MM.1S (cell line): Measurements from ENCODE around the gene TMEM125.

Experiments used
- DNase-seq: peaks from one replicate; pipeline ENCODE4 v3.0.0-alpha.2; 2015
- H2AFZ ChIP-seq: fragments of 300-600 bp; sonication (generic); 2 replicates; pipeline ENCODE4 v1.6.0; 2016; ENCODE audit warnings: antibody characterized with exemption, low read length
- H3F3A ChIP-seq: fragments of 300-600 bp; sonication (generic); 2 replicates; pipeline ENCODE4 v1.6.1; 2016; ENCODE audit warnings: mild to moderate bottlenecking, antibody characterized with exemption, low read length, moderate library complexity, mixed read lengths; ENCODE audit not compliant: insufficient read depth
- H3K27ac ChIP-seq: fragments of 300-600 bp; sonication (generic); 2 replicates; pipeline ENCODE4 v1.5.1; 2016; ENCODE audit warnings: mild to moderate bottlenecking, low read length
- H3K27me3 ChIP-seq: fragments of 300-600 bp; sonication (generic); replicated peaks from 2 replicates; pipeline ENCODE4 v1.6.0; 2016; ENCODE audit warnings: low read length; ENCODE audit not compliant: insufficient read depth
- H3K36me3 ChIP-seq: fragments of 300-600 bp; sonication (generic); replicated peaks from 2 replicates; pipeline ENCODE4 v1.6.1; 2016; ENCODE audit warnings: mild to moderate bottlenecking, low read length, mixed read lengths; ENCODE audit not compliant: insufficient read depth
- H3K4me1 ChIP-seq: fragments of 300-600 bp; sonication (generic); 2 replicates; pipeline ENCODE4 v1.6.1; 2016; ENCODE audit warnings: low read length, mixed read lengths
- H3K4me2 ChIP-seq: fragments of 300-600 bp; sonication (generic); 2 replicates; pipeline ENCODE4 v1.6.0; 2016; ENCODE audit warnings: low read depth, low read length
- H3K4me3 ChIP-seq: fragments of 300-600 bp; sonication (generic); 2 replicates; pipeline ENCODE4 v1.5.1; 2016; ENCODE audit warnings: low read length, mixed read lengths
- H3K79me2 ChIP-seq: fragments of 300-600 bp; sonication (generic); 2 replicates; pipeline ENCODE4 v1.6.1; 2016; ENCODE audit warnings: mixed run types, low read length, mixed read lengths
- H3K9ac ChIP-seq: fragments of 300-600 bp; sonication (generic); 2 replicates; pipeline ENCODE4 v1.6.1; 2016; ENCODE audit warnings: low read length, mixed read lengths
- H3K9me2 ChIP-seq: fragments of 300-600 bp; sonication (generic); replicated peaks from 2 replicates; pipeline ENCODE4 v1.6.1; 2016; ENCODE audit warnings: mild to moderate bottlenecking, low read length, mixed read lengths; ENCODE audit not compliant: insufficient read depth
- H3K9me3 ChIP-seq: fragments of 300-600 bp; sonication (generic); replicated peaks from 2 replicates; pipeline ENCODE4 v1.6.1; 2016; ENCODE audit warnings: mild to moderate bottlenecking, low read length, mixed read lengths; ENCODE audit not compliant: insufficient read depth
- H4K20me1 ChIP-seq: fragments of 300-600 bp; sonication (generic); 2 replicates; pipeline ENCODE4 v1.6.1; 2016; ENCODE audit warnings: mild to moderate bottlenecking, low read length, moderate library complexity, mixed read lengths; ENCODE audit not compliant: insufficient read depth
- CTCF ChIP-seq: fragments of 300-600 bp; sonication (generic); IDR thresholded peaks from 2 replicates; pipeline ENCODE4 v1.5.1; 2016; ENCODE audit warnings: antibody characterized with exemption, low read length, mixed read lengths
- EZH2 ChIP-seq: fragments of 300-600 bp; sonication (generic); optimal IDR thresholded peaks from 2 replicates; pipeline ENCODE3; 2017; ENCODE audit warnings: low read depth, mild to moderate bottlenecking, antibody characterized with exemption, low read length, mixed read lengths
- EZH2phosphoT487 ChIP-seq: fragments of 300-600 bp; sonication (generic); IDR thresholded peaks from 2 replicates; pipeline ENCODE4 v1.6.1; 2018; ENCODE audit warnings: antibody characterized with exemption, low read length

TMEM125 gene

GRCh38 chr1:43258370-43258769 is 11.4 kb upstream of the TMEM125 start:
- TF ChIP-seq EZH2phosphoT487 (no peak), CTCF (no peak), EZH2 (no peak)
- H3K36me3 ChIP-seq = no peaks in the 10 kb centered on the region
- H3K4me3 ChIP-seq = no peak overlapping the region
- H3F3A ChIP-seq = no peaks in the 10 kb centered on the region
- no peak overlapping the region for H3K27ac ChIP-seq
- H3K27me3 ChIP-seq = no peaks in the 10 kb centered on the region
- H3K9me2 ChIP-seq = no peaks in the 10 kb centered on the region
- H2AFZ ChIP-seq = no peak overlapping the region
- no peak overlapping the region for H3K9ac ChIP-seq
- no peak overlapping the region for H3K4me2 ChIP-seq
- no peak for DNase-seq
- H3K9me3 ChIP-seq = no peaks in the 10 kb centered on the region
- H3K79me2 ChIP-seq = no peaks in the 10 kb centered on the region
- no peaks in the 10 kb centered on the region for H4K20me1 ChIP-seq
- H3K4me1 ChIP-seq = no peaks in the 10 kb centered on the region

- Histone ChIP-seq H3K9me3 (no peaks in the 10 kb centered on the region), H3K27me3 (no peaks in the 10 kb centered on the region)
- TF ChIP-seq EZH2 (no peak), EZH2phosphoT487 (no peak), CTCF (no peak)
Measured at GRCh38 chr1:43265431-43265830, 4.4 kb upstream of the TMEM125 start.

GRCh38 chr1:43266881-43267280 is 2.9 kb upstream of the TMEM125 start:
- Histone ChIP-seq H3K9ac (no peak overlapping the region), H3K36me3 (no peaks in the 10 kb centered on the region), H3K9me3 (no peaks in the 10 kb centered on the region), H3K27me3 (no peaks in the 10 kb centered on the region), H2AFZ (no peak overlapping the region), H3K4me3 (no peak overlapping the region), H3K4me2 (no peak overlapping the region), H3F3A (no peaks in the 10 kb centered on the region), H3K79me2 (no peaks in the 10 kb centered on the region), H3K4me1 (no peaks in the 10 kb centered on the region), H4K20me1 (no peaks in the 10 kb centered on the region), H3K27ac (no peak overlapping the region), H3K9me2 (no peaks in the 10 kb centered on the region)
- no peak for TF ChIP-seq CTCF
- TF ChIP-seq EZH2phosphoT487 = no peak
- TF ChIP-seq EZH2 = no peak
- DNase-seq = no peak

More at GRCh38 chr1:43265431-43265830, 4.4 kb upstream of the TMEM125 start:
- Histone ChIP-seq H2AFZ (no peak overlapping the region), H3K9me2 (no peaks in the 10 kb centered on the region), H3K27ac (no peak overlapping the region), H3K4me3 (no peak overlapping the region), H3K79me2 (no peaks in the 10 kb centered on the region), H3K4me2 (no peak overlapping the region), H3K9ac (no peak overlapping the region), H3K36me3 (no peaks in the 10 kb centered on the region), H3K4me1 (no peaks in the 10 kb centered on the region), H3F3A (no peaks in the 10 kb centered on the region), H4K20me1 (no peaks in the 10 kb centered on the region)
- no peak for DNase-seq
